GM04504 (cell line): ENCODE results near the gene KRTAP10-2.
"Not testable (repeated sequence)": the region's sequence is repeated elsewhere in the genome, so short reads cannot be mapped to it uniquely, and the experiment has no call there.

Source experiments
- DNase-seq: peaks from one replicate; pipeline ENCODE4 v3.0.0-alpha.2; 2012; ENCODE audit warnings: low read depth

KRTAP10-2 gene

GRCh38 chr21:44567481-44568171 is 16.3 kb upstream of the KRTAP10-2 start:
- no peak for DNase-seq

DNA sequence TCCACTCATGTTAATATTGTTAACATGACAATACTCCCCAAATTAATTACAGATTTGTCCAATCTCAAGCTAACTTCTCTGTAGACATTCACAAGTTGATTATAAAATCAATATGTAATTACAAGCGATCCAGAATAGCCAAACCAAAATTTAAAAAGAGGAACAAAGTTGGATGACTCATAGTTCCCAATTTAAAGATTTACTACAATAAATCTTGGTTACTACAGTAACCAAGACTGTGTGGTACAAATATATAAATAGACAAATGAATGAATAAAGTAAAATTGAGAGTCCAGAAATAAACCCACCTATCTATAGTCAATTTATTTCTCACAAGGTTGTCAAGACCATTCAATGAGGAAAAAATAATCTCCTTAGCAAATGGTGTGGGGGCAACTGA is 15.1 kb upstream of the KRTAP10-2 start:
- DNase-seq = no peak

GRCh38 chr21:44564886-44565598 is 13.7 kb upstream of the KRTAP10-2 start:
- no peak for DNase-seq

- DNase-seq = no peak
These were observed 12.8 kb upstream of the KRTAP10-2 start for GRCh38 chr21:44564099-44564498.

DNA sequence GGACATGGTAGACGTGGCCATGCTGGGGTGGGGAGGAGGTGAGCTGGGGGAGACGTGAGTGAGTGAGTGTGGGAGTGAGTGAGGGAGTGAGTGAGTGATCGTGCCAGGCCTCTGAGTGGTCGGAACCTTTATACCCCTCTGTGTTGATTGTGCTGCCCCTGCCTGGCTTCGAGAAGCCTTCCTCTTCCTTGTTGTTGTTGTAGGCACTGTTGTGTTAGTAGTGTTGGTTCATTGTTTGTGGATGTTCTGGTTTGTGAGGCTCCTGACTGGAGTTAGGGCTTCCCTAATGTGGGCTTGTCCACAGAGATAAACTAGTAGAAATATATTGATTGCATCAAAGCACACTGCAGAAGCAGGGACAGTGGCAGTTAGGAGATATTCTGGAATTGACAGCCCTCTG is 7.4 kb upstream of the KRTAP10-2 start, which contains the start of gene KRTAP10-3:
TSS of gene KRTAP10-3 (minus strand) at position 101 of the 400 bp plus-strand sequence. CDS start at position 21, 80 bp downstream.
- DNase-seq = no peak

- not testable (repeated sequence) for DNase-seq
These were observed 7.0 kb upstream of the KRTAP10-2 start for GRCh38 chr21:44558329-44558675.

DNA sequence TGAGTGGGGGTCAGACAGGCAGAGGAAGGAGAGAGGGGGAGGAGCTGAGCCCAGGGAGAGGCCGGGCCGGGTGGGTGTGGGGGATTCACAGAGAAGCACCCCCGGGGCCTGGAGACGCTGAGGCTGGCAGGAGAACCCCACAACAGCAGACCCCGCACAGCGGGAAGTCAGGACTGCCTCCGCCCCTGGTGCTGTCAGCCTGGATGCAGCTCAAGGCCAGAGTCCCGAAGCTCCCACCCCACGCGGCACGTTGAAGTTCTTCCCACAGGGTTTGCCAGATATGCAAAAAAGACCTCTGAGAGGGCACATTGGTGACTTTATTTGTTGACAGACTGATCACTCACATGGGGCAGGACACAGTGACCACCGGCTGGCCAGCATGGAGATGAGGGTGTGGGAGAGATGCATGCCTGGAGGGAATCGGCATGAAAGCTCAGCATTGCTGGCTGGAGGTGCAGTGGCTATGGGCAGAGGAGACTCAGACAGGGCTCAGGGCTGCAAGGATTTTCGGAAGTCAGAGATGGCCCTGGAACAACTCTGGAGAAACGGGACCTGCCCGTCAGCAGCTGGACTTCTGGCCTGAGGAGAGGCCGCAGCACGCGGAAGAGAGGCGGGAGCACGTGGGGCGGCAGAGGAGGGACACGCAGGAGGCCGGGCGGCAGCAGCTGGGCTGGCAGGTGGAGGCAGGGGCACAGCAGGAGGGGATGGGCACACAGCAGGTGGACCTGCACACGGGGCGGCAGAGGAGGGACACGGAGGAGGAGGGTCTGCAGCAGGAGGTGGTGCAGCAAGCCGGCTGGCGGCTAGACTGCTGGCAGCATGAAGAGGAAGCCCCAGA is 6.4 kb upstream of the KRTAP10-2 start:
- no peak for DNase-seq

GRCh38 chr21:44556879-44557278 is 5.6 kb upstream of the KRTAP10-2 start:
- no peak for DNase-seq

DNA sequence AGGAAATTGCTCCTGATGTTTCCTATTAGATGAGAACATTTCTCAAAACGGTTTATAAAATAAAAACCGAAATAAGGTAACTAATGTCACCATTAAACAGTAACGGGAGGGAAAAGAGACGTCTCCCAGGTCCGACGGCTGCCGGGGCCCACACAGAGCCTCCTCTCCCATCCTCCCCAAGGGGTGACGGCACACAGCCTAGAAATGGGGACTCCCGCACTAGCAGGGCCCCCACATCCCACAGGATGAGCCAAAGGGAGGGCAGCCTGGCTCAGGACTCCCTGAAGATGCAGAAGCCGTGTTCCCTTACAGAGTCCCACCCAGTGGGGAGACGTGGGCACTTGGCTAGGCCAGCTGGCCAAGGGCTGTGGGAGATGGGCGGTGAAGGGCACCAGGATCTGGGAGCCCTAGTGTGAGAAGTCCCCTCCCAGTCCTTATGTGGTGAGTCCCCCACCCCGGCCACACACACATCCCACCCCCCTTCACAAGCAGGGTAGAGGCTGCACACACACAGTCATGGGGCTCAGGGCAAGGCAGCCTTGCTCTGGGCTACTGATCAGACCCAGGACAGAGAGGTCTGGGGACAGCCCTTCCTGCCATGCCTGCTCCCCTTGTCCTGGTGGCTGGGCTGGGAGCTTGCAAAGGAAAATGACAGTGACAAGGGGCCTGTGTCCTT is 4.0 kb upstream of the KRTAP10-2 start:
- no peak for DNase-seq

GRCh38 chr21:44552681-44553080 is 1.4 kb upstream of the KRTAP10-2 start:
- no peak for DNase-seq

DNA sequence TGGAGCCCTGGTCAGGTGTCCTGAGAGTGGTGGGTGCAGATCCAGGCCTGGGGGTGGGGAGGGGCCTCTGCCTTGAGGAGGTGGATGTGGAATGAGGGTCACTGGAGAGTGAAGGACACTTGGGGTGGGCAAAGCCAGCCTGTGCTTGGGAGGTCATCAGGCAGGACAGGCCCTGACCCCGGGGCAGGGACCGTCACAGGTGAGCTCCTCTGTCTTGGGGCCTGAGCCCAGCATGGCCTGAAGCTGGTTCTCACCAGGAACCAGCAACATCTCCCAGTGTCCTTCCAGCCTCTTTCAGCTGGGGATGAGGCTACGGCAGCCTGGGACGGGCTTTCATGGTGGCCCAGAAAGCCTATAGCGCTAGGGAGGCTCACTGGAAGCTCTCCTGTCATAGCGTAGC is 831 bp upstream of the KRTAP10-2 start:
- DNase-seq = no peak

DNA sequence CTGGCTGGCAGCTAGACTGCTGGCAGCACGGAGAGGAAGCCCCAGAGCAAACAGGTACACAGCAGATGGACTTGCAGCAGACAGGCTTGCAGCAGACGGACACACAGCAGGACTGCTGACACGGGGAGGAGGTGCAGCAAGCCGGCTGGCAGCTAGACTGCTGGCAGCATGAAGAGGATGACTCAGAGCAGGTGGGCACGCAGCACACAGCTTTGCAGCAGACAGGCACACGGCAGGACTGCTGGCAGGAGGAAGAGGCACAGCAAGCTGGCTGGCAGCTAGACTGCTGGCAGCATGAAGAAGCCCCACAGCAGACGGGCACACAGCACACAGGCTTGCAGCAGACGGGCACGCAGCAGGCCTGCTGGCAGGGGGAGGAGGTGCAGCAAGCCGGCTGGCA is 498 bp downstream of the KRTAP10-2 start:
- DNase-seq = no peak

- not testable (repeated sequence) for DNase-seq
These were observed 1.0 kb downstream of the KRTAP10-2 start for GRCh38 chr21:44550285-44550684.

DNA sequence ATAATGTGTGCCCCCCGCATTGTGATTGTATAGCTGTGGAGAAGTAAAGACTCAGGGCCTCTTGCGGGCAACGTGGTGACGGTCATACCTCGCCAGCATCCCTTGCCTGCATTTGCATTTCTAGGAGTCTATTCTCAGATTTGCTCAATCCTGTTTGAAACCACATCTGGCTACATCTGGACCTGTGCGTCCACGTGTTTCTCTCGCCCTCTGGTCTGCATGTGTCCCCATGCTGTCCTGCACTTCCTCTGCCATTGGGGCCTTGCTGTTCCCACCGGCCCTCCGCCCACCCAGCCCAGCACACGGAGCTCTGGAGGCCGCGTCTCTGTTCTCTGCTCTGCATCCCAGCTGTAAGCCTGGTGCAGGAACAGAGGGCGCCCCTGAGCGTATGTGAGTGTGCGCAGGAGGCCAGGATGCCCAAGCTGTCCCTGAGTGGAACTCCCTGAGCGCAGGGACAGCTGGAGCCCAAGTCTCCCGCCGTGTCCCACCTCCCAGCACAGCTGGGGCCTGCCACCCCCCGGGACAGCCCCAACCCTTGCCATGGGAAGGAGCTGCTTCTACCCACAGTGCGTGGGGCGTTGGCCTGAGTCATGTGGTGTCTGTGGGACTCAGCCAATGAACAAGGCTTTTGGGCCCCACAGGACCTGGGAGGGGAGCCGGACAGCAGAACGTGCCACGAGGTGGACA is 1.6 kb downstream of the KRTAP10-2 start:
- no peak for DNase-seq

GRCh38 chr21:44548922-44549321 is 2.4 kb downstream of the KRTAP10-2 start:
- no peak for DNase-seq

GRCh38 chr21:44548381-44548780 is 2.9 kb downstream of the KRTAP10-2 start:
- DNase-seq = no peak

DNA sequence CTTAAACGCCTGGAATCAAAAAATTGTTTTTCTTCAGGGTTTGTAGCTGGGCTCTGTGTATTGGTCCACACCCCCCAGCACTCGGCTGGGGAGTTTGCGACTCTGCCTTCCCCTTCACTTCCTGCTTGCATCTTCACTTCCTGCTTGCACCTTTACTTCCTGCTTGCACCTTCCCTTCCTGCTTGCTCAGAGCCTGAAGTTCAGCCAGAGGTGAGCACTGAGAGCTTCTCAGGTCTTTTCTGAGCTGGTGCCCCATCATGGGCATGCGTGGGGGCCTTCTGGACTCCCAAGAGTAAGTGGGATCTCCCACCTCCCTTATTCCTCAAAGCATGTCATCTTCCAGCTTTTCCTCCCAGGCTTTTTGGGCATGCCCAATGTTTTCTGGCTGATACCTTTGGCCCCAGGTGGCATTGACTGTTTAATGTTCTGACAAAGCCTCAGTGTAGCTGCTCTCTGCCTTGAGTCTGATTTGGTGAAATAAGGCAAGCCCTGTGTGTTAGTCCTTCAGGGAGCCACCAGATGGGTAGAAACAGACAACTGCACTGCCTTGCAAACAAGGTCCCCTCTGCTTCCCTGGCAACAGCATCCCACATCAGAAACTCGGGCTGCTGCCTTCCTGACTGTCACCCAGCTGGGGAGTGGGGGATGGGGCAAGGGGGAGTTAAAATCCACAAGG is 3.5 kb downstream of the KRTAP10-2 start:
- no peak for DNase-seq

DNA sequence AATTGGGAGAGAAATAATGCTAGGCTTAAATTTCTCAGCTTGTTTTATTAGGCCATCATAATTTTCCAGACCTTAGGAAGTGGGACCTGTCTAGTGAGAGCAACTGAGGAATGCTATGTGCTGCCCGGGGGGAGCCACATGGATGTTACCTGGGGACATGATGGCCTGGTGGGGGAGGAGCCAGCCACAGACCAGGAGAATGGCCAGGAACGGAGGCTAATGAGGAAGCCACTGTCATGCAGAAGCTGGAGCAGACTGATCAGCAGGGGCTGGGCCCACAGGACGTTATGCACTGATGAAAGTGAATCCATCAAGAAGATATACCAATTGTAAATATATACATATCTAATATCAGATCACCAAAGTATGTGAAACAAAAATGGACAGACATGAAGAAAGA is 6.7 kb downstream of the KRTAP10-2 start:
- no peak for DNase-seq

- DNase-seq = no peak
These were observed 8.6 kb downstream of the KRTAP10-2 start for GRCh38 chr21:44542716-44543115.

DNA sequence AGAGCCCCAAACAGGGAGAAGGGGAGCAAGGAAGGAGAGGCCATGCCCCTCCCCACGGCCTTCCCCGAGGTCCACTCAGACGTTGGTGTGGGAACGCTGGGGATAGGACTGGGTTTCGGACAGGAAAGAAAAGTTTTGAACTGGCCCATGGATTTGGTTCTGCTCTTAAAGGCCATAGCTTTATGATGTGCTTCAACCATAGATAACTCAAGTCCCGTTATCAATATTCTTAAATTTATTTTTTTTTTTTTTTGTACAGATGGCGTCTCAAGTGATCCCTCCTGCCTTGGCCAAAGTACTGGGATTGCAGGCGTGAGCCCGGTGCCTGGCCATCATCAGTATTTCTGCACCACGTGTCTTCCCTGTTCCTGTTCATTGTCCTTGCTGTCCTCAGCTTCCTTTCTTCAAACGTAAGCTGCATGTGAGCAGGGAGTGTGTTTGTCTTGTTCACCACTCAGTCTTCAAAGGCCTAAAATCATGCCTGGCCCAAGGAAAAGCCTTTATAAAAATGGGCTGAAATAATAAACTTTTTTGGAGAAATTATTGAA is 10.5 kb downstream of the KRTAP10-2 start:
- no peak for DNase-seq
